Measurements from ENCODE around the gene SND1.

The SND1 gene

GRCh38 chr7:127732306-127732705 lies 80.3 kb downstream of the SND1 start:
- no peak for DNase-seq

GRCh38 chr7:127733986-127734385 lies 82.0 kb downstream of the SND1 start:
- no peak for DNase-seq

- no peak for DNase-seq
These were observed 84.5 kb downstream of the SND1 start for GRCh38 chr7:127736511-127736910.

- no peak for DNase-seq
These were observed 86.9 kb downstream of the SND1 start for GRCh38 chr7:127738859-127739258.

GRCh38 chr7:127741764-127742375 lies 89.9 kb downstream of the SND1 start:
- no peak for DNase-seq

GRCh38 chr7:127745445-127745844 lies 93.5 kb downstream of the SND1 start:
- no peak for DNase-seq

- DNase-seq = no peak
These were observed 99.1 kb downstream of the SND1 start for GRCh38 chr7:127751062-127751461.

- peak; percentile 31 to 38 for DNase-seq
These were observed 99.8 kb downstream of the SND1 start for GRCh38 chr7:127751490-127752448.

- DNase-seq = no peak
These were observed 100.8 kb downstream of the SND1 start for GRCh38 chr7:127752829-127753228.

GRCh38 chr7:127754457-127754856 lies 102.5 kb downstream of the SND1 start:
- DNase-seq = no peak

GRCh38 chr7:127755521-127755920 lies 103.5 kb downstream of the SND1 start:
- no peak for DNase-seq

- no peak for DNase-seq
These were observed 104.0 kb downstream of the SND1 start for GRCh38 chr7:127755965-127756364.

- DNase-seq = no peak
These were observed 106.1 kb downstream of the SND1 start for GRCh38 chr7:127758105-127758504.

GRCh38 chr7:127758845-127759244 lies 106.9 kb downstream of the SND1 start:
- no peak for DNase-seq

GRCh38 chr7:127759945-127760421 lies 108.0 kb downstream of the SND1 start:
- no peak for DNase-seq

- no peak for DNase-seq
These were observed 108.5 kb downstream of the SND1 start for GRCh38 chr7:127760436-127761031.

GRCh38 chr7:127761196-127761595 lies 109.2 kb downstream of the SND1 start:
- no peak for DNase-seq

- no peak for DNase-seq
These were observed 112.7 kb downstream of the SND1 start for GRCh38 chr7:127764681-127765080.

- DNase-seq = no peak
These were observed 113.2 kb downstream of the SND1 start for GRCh38 chr7:127765150-127765549.

- peak in 1 of 2 donors; percentile 9 for DNase-seq
These were observed 115.0 kb downstream of the SND1 start for GRCh38 chr7:127766831-127767459.

GRCh38 chr7:127768241-127768640 lies 116.2 kb downstream of the SND1 start:
- no peak for DNase-seq

- DNase-seq = no peak
These were observed 117.1 kb downstream of the SND1 start for GRCh38 chr7:127769137-127769536.
